CD4-positive, alpha-beta T cell (primary cell): ENCODE data around the gene ZSWIM4. TPM values are rescaled to one million over a fixed set of nuclear protein-coding genes. Genes with fewer than 3 reads are reported as not detected.
"Not testable (repeated sequence)": the region's sequence is repeated elsewhere in the genome, so short reads cannot be mapped to it uniquely, and the experiment has no call there.

Source experiments
- ATAC-seq: fragments of 200-7000 bp; cut with Tn5 transposase; one replicate; pipeline ENCODE4 v1.10.0; 2022; ENCODE audit warnings: mild to moderate bottlenecking; ENCODE audit not compliant: poor library complexity
- CTCF ChIA-PET: fragments of 350-600 bp; sonication (Branson Sonifier 250); formaldehyde crosslinking; loops from one replicate; lab custom pipeline; 2021; ENCODE audit warnings: antibody characterized with exemption, inconsistent platforms; lab: Charles Lee
- POLR2A ChIA-PET: fragments of 350-600 bp; sonication (Branson Sonifier 250); formaldehyde crosslinking; loops from one replicate; lab custom pipeline; 2021; ENCODE audit warnings: antibody characterized with exemption, inconsistent platforms; lab: Charles Lee
- DNase-seq, 14 experiments: peaks; one replicate each; pipeline ENCODE4 v3.0.0-alpha.2; 2013 to 2020; ENCODE audit warnings: mixed read lengths in 2 of 14
- H3K27ac ChIP-seq, 2 donors: one replicate each; pipeline versions ENCODE4 v1.5.1 to v1.7.0; 2013; ENCODE audit warnings: low read length in 2 of 2, low read depth in 1 of 2, mild to moderate bottlenecking in 1 of 2
- H3K27me3 ChIP-seq, 2 experiments: 1 replicate in 1 of 2; 2 replicates in 1 of 2; pipeline versions ENCODE4 v1.6.1 to v1.7.0; 2013; ENCODE audit warnings: low read length in 2 of 2, control low read depth in 1 of 2, mild to moderate bottlenecking in 1 of 2, moderate library complexity in 1 of 2; ENCODE audit not compliant: insufficient read depth in 2 of 2, control insufficient read depth in 1 of 2
- H3K36me3 ChIP-seq: one replicate; pipeline ENCODE4 v1.6.1; 2013; ENCODE audit warnings: low read length, control low read depth; ENCODE audit not compliant: insufficient read depth
- H3K4me1 ChIP-seq: one replicate; pipeline ENCODE4 v1.6.1; 2013; ENCODE audit warnings: low read length, control low read depth; ENCODE audit not compliant: insufficient read depth
- H3K4me3 ChIP-seq: one replicate; pipeline ENCODE4 v1.5.1; 2013; ENCODE audit warnings: mild to moderate bottlenecking, low read length, moderate library complexity
- H3K9me3 ChIP-seq, 2 experiments: 1 replicate in 1 of 2; 2 replicates in 1 of 2; pipeline versions ENCODE4 v1.6.1 to v1.7.0; 2013; ENCODE audit warnings: low read length in 2 of 2, mild to moderate bottlenecking in 2 of 2, control low read depth in 1 of 2, moderate library complexity in 1 of 2; ENCODE audit not compliant: control insufficient read depth in 1 of 2, insufficient read depth in 1 of 2
- H3K27ac Mint-ChIP-seq: one replicate; pipeline ENCODE4 v1.8.0; 2020; ENCODE audit warnings: mixed read lengths
- H3K27me3 Mint-ChIP-seq: one replicate; pipeline ENCODE4 v1.8.0; 2021; ENCODE audit warnings: mixed read lengths
- H3K36me3 Mint-ChIP-seq: one replicate; pipeline ENCODE4 v1.8.0; 2021; ENCODE audit warnings: low read depth, mixed read lengths
- H3K4me1 Mint-ChIP-seq: one replicate; pipeline ENCODE4 v1.8.0; 2021; ENCODE audit warnings: low read depth, mixed read lengths
- H3K4me3 Mint-ChIP-seq: one replicate; pipeline ENCODE4 v1.8.0; 2020; ENCODE audit warnings: mild to moderate bottlenecking, mixed read lengths
- H3K9me3 Mint-ChIP-seq: one replicate; pipeline ENCODE4 v1.8.0; 2020; ENCODE audit warnings: mixed read lengths
- CTCF ChIP-seq: fragments of 200-600 bp; IDR thresholded peaks from one replicate; pipeline ENCODE4 v1.8.0; 2022; ENCODE audit warnings: antibody characterized with exemption, mild to moderate bottlenecking
- intact Hi-C, 2 experiments: fragments of 100-400 bp; cut with DNase I in 1 of 2; cut with micrococcal nuclease in 1 of 2; formaldehyde crosslinking; loops; one replicate each; pipeline versions ENCODE4 v1.15.1 to v1.9.0; 2023 to 2025; cut with DNase I, micrococcal nuclease
- total RNA-seq, 174 experiments: library from RNA in 2 of 174; stranded (reverse) in 2 of 174; gene quantifications; one replicate each; pipeline ENCODE4 v1.2.3 and lab custom pipeline; 2021 to 2026

The ZSWIM4 gene
- total RNA-seq, 2 experiments from 2014 or later = 3.5 to 3.8 TPM

GRCh38 chr19:13850910-13851733 lies 55.9 kb downstream of the ZSWIM4 start:
- DNase-seq (peak in 11 of 14 experiments; percentile 57 to 88 (median 67)), ATAC-seq (no peak)
- Mint-ChIP-seq H3K4me3 (peak overlapping the region; percentile 84), H3K9me3 (no peaks in the 10 kb centered on the region), H3K27ac (peak overlapping the region; percentile 99), H3K4me1 (peaks cover 34% of the 10 kb centered on the region), H3K27me3 (no peaks in the 10 kb centered on the region), H3K36me3 (peaks cover 5% of the 10 kb centered on the region)
- peak overlapping the region; percentile 46 to 81 for H3K27ac ChIP-seq
- no peaks in the 10 kb centered on the region for H3K27me3 ChIP-seq
- H3K4me3 ChIP-seq = peak overlapping the region; percentile 34
- no peaks in the 10 kb centered on the region for H3K9me3 ChIP-seq
- H3K4me1 ChIP-seq = peaks cover 50% of the 10 kb centered on the region
- intact Hi-C loops = loop anchor here in 1 of 2 experiments (1.0 kb wide), 1 partner anchor 10 kb away; no protein-coding TSS in a partner anchor
- ChIA-PET POLR2A (interaction anchor here (1.0 kb wide), 1 partner anchor 76 kb away, joined by 3 read pairs; the partner anchor contains the start of gene C19orf53), CTCF (interaction anchor here (5.4 kb wide), 1 partner anchor 11 kb away, joined by 46 read pairs; no protein-coding TSS in a partner anchor)
- no peak for TF ChIP-seq CTCF
- no peaks in the 10 kb centered on the region for H3K36me3 ChIP-seq

- POLR2A ChIA-PET, DNase-seq, H3K9me3 ChIP-seq, ATAC-seq, H3K27ac ChIP-seq, H3K27me3 ChIP-seq, H3K4me3 ChIP-seq, intact Hi-C loops, H3K27ac Mint-ChIP-seq, H3K9me3 Mint-ChIP-seq, H3K27me3 Mint-ChIP-seq, H3K36me3 ChIP-seq, H3K4me3 Mint-ChIP-seq, H3K36me3 Mint-ChIP-seq: not testable (repeated sequence)
- H3K4me1 Mint-ChIP-seq = peaks cover 28% of the 10 kb centered on the region
- CTCF ChIA-PET = interaction anchor here (5.4 kb wide), 1 partner anchor 10 kb away, joined by 46 read pairs; no protein-coding TSS in a partner anchor
- peaks cover 44% of the 10 kb centered on the region for H3K4me1 ChIP-seq
These were observed 56.5 kb downstream of the ZSWIM4 start for GRCh38 chr19:13851734-13852114.

- CTCF ChIA-PET = interaction anchor here (5.4 kb wide), 1 partner anchor 10 kb away, joined by 46 read pairs; no protein-coding TSS in a partner anchor
These were observed 57.0 kb downstream of the ZSWIM4 start for GRCh38 chr19:13852171-13852707.

GRCh38 chr19:13856497-13856896 lies 61.3 kb downstream of the ZSWIM4 start:
- Histone ChIP-seq H3K4me1 (peaks cover 11% of the 10 kb centered on the region), H3K27me3 (no peaks in the 10 kb centered on the region), H3K36me3 (no peaks in the 10 kb centered on the region), H3K27ac (no peak overlapping the region), H3K4me3 (no peak overlapping the region), H3K9me3 (no peaks in the 10 kb centered on the region)
- ATAC-seq (no peak), DNase-seq (no peak)
- ChIA-PET CTCF (interaction anchor here (0.8 kb wide), 1 partner anchor 32 kb away, joined by 3 read pairs; no protein-coding TSS in a partner anchor), POLR2A (no interaction called here)
- peaks cover 13% of the 10 kb centered on the region for H3K4me1 Mint-ChIP-seq
- TF ChIP-seq CTCF = no peak
- no peaks in the 10 kb centered on the region for H3K9me3 Mint-ChIP-seq
- no peaks in the 10 kb centered on the region for H3K27me3 Mint-ChIP-seq
- intact Hi-C loops = loop anchor here in 1 of 2 experiments (5.0 kb wide), 1 partner anchor 429 kb away; no protein-coding TSS in a partner anchor
- H3K27ac Mint-ChIP-seq = no peak overlapping the region
- no peaks in the 10 kb centered on the region for H3K36me3 Mint-ChIP-seq
- no peak overlapping the region for H3K4me3 Mint-ChIP-seq

More at GRCh38 chr19:13852171-13852707, 57.0 kb downstream of the ZSWIM4 start:
- H3K27me3 Mint-ChIP-seq, H3K9me3 ChIP-seq, H3K27ac ChIP-seq, H3K4me3 Mint-ChIP-seq, H3K4me3 ChIP-seq, H3K27ac Mint-ChIP-seq, intact Hi-C loops, H3K9me3 Mint-ChIP-seq, H3K36me3 Mint-ChIP-seq, DNase-seq, ATAC-seq, H3K36me3 ChIP-seq, H3K27me3 ChIP-seq: not testable (repeated sequence)
- H3K4me1 Mint-ChIP-seq = peaks cover 23% of the 10 kb centered on the region
- POLR2A ChIA-PET = interaction anchor here (1.0 to 1.1 kb wide), 2 partner anchors 15 to 77 kb away, joined by 3 read pairs; partner anchors contain the start of gene C19orf53
- peaks cover 39% of the 10 kb centered on the region for H3K4me1 ChIP-seq
